ENCODE results near the gene R3HDM4.

The R3HDM4 gene

DNA sequence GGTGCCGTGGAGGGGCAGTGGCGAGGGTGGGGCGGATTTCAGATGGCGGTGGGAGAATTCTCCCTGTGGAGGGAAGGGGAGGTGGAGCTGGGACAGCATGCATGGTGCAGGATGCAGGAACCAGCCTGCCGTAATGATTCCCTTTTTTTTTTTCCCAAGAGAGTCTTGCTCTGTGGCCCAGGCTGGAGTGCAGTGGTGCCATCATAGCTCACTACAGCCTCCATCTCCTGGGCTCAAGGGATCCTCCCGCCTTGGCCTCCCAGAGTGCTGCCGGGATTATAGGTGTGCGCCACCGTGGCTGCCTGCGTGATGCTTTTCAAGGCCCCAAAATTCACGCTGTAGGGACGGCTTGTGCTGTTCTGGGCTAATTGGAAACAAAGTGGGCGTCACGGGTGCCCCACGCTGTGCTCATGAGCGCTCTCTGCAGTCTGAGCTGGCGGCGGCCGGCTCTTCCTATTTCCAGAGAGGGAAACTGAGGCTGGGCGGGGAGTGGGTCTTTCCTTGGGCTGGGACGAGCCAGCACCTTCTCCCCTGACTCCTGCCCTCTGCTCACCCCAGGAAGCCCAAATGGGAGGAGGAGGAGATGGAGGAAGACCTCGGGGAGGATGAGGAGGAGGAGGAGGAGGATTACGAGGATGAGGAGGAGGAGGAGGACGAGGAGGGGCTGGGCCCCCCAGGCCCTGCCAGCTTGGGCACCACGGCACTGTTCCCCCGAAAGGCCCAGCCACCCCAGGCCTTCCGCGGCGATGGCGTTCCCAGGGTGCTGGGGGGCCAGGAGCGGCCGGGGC is 19.0 kb upstream of the R3HDM4 start:
- H3K9me3 ChIP-seq (ENCODE audit: insufficient read depth, low read depth, low read length): no peaks in the 10 kb centered on the region
- no peaks in the 10 kb centered on the region for H3F3A ChIP-seq (ENCODE audit: low read depth)
- H3K27me3 ChIP-seq (ENCODE audit: insufficient read depth, low read length, poor library complexity, severe bottlenecking): no peaks in the 10 kb centered on the region
- no peak overlapping the region for H2AFZ ChIP-seq (ENCODE audit: low read length)
- no peaks in the 10 kb centered on the region for H3K4me1 ChIP-seq (ENCODE audit: insufficient read depth, low read length, poor library complexity, severe bottlenecking)
- H3K4me2 ChIP-seq (ENCODE audit: low read depth, low read length, poor library complexity, severe bottlenecking): no peak overlapping the region
- no peak overlapping the region for H3K4me3 ChIP-seq (ENCODE audit: low read length, poor library complexity, severe bottlenecking)
- TF ChIP-seq, protein P1, sequence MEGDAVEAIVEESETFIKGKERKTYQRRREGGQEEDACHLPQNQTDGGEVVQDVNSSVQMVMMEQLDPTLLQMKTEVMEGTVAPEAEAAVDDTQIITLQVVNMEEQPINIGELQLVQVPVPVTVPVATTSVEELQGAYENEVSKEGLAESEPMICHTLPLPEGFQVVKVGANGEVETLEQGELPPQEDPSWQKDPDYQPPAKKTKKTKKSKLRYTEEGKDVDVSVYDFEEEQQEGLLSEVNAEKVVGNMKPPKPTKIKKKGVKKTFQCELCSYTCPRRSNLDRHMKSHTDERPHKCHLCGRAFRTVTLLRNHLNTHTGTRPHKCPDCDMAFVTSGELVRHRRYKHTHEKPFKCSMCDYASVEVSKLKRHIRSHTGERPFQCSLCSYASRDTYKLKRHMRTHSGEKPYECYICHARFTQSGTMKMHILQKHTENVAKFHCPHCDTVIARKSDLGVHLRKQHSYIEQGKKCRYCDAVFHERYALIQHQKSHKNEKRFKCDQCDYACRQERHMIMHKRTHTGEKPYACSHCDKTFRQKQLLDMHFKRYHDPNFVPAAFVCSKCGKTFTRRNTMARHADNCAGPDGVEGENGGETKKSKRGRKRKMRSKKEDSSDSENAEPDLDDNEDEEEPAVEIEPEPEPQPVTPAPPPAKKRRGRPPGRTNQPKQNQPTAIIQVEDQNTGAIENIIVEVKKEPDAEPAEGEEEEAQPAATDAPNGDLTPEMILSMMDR (conservative IDR thresholded peaks at IDR 0.05; ENCODE audit: low read length): no peak
- TF ChIP-seq EZH2phosphoT487 (IDR thresholded peaks at IDR 0.05; ENCODE audit: borderline replicate concordance): no peak
- peaks cover 4% of the 10 kb centered on the region; the same call in 1 of the 2 replicates for H3K36me3 ChIP-seq (ENCODE audit: insufficient read depth, low read length)
- no peaks in the 10 kb centered on the region for H3K9me2 ChIP-seq (replicated peaks; ENCODE audit: low read depth, low read length)
- H3K79me2 ChIP-seq (ENCODE audit: insufficient read depth, low read length): peaks cover 37% of the 10 kb centered on the region
- H3K9ac ChIP-seq (ENCODE audit: low read depth, low read length, poor library complexity, severe bottlenecking): no peak overlapping the region
- peaks cover 17% of the 10 kb centered on the region for H4K20me1 ChIP-seq (ENCODE audit: insufficient read depth, low read length, poor library complexity, severe bottlenecking)

DNA sequence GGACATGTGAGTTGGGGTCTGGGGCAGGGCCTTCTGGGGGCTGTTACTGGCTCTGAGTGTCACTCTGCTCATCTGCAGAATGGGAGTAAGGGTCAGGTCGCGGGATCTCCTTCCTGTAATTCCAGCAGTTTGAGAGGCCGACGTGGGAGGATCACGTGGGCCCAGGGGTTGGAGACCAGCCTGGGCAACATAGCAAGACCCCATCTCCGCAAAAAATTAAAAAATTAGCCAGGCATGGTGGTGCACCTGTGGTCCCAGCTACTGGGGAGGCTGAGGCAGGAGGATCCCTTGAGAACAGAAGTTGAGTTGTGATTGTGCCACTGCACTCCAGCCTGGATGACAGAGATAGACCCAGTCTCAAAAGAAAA is 16.9 kb upstream of the R3HDM4 start:
- H3F3A ChIP-seq (ENCODE audit: low read depth): no peaks in the 10 kb centered on the region
- H3K4me2 ChIP-seq (ENCODE audit: low read depth, low read length, poor library complexity, severe bottlenecking): no peak overlapping the region
- H3K9ac ChIP-seq (ENCODE audit: low read depth, low read length, poor library complexity, severe bottlenecking): no peak overlapping the region
- no peaks in the 10 kb centered on the region for H3K4me1 ChIP-seq (ENCODE audit: insufficient read depth, low read length, poor library complexity, severe bottlenecking)
- peaks cover 12% of the 10 kb centered on the region for H4K20me1 ChIP-seq (ENCODE audit: insufficient read depth, low read length, poor library complexity, severe bottlenecking)
- H3K9me3 ChIP-seq (ENCODE audit: insufficient read depth, low read depth, low read length): no peaks in the 10 kb centered on the region
- peaks cover 4% of the 10 kb centered on the region; the same call in 1 of the 2 replicates for H3K36me3 ChIP-seq (ENCODE audit: insufficient read depth, low read length)
- H3K9me2 ChIP-seq (replicated peaks; ENCODE audit: low read depth, low read length): no peaks in the 10 kb centered on the region
- peaks cover 48% of the 10 kb centered on the region for H3K79me2 ChIP-seq (ENCODE audit: insufficient read depth, low read length)
- H3K4me3 ChIP-seq (ENCODE audit: low read length, poor library complexity, severe bottlenecking): no peak overlapping the region
- TF ChIP-seq EZH2phosphoT487 (IDR thresholded peaks at IDR 0.05; ENCODE audit: borderline replicate concordance): no peak
- TF ChIP-seq, protein P1 (conservative IDR thresholded peaks at IDR 0.05; ENCODE audit: low read length): no peak
- no peak overlapping the region for H2AFZ ChIP-seq (ENCODE audit: low read length)
- H3K27me3 ChIP-seq (ENCODE audit: insufficient read depth, low read length, poor library complexity, severe bottlenecking): peaks cover 5% of the 10 kb centered on the region

DNA sequence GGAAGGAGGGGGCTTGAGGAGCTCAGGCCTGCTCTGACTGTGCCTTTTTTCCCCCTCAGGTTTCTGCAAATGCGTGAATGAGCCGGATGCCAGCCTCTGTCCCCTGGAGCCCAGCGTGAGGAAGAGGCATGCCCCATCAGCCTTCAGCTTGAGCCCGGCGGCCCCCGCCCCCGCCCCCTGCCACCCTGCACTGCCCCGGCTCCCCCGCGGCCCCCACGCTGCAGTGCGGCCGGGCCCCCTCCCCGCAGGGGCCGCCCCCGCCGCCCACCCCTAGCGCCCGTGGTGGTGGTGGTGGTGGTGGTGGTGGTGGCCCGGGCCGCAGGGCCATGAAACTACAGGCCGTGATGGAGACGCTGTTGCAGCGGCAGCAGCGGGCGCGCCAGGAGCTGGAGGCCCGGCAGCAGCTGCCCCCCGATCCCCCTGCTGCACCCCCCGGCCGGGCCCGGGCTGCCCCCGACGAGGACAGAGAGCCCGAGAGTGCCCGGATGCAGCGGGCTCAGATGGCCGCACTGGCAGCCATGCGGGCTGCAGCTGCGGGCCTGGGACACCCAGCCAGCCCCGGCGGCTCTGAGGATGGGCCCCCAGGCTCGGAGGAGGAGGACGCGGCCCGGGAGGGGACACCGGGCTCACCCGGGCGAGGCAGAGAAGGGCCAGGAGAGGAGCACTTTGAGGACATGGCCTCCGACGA is 16.3 kb upstream of the R3HDM4 start:
- Histone ChIP-seq H4K20me1 (ENCODE audit: insufficient read depth, low read length, poor library complexity, severe bottlenecking) (peaks cover 11% of the 10 kb centered on the region), H3K4me3 (ENCODE audit: low read length, poor library complexity, severe bottlenecking) (no peak overlapping the region)

More for the DNA sequence above, 16.3 kb upstream of the R3HDM4 start:
- no peak for TF ChIP-seq EZH2phosphoT487 (IDR thresholded peaks at IDR 0.05; ENCODE audit: borderline replicate concordance)
- TF ChIP-seq, protein P1 (conservative IDR thresholded peaks at IDR 0.05; ENCODE audit: low read length): no peak
- Histone ChIP-seq H3K79me2 (ENCODE audit: insufficient read depth, low read length) (peaks cover 47% of the 10 kb centered on the region), H3K4me1 (ENCODE audit: insufficient read depth, low read length, poor library complexity, severe bottlenecking) (no peaks in the 10 kb centered on the region), H3F3A (ENCODE audit: low read depth) (no peaks in the 10 kb centered on the region), H2AFZ (ENCODE audit: low read length) (no peak overlapping the region), H3K36me3 (ENCODE audit: insufficient read depth, low read length) (peaks cover 4% of the 10 kb centered on the region; the same call in 1 of the 2 replicates), H3K9me3 (ENCODE audit: insufficient read depth, low read depth, low read length) (no peaks in the 10 kb centered on the region), H3K4me2 (ENCODE audit: low read depth, low read length, poor library complexity, severe bottlenecking) (no peak overlapping the region), H3K9ac (ENCODE audit: low read depth, low read length, poor library complexity, severe bottlenecking) (no peak overlapping the region), H3K27me3 (ENCODE audit: insufficient read depth, low read length, poor library complexity, severe bottlenecking) (peaks cover 5% of the 10 kb centered on the region), H3K9me2 (replicated peaks; ENCODE audit: low read depth, low read length) (no peaks in the 10 kb centered on the region)

Measured in Loucy (cell line).